Parathyroid adenoma (tissue), 2 donors: ENCODE results near the gene RAB22A.

Source experiments
- H2AFZ ChIP-seq: fragments of 300-600 bp; sonication (generic); one replicate; pipeline ENCODE4 v1.7.0; 2017; ENCODE audit warnings: antibody characterized with exemption, mild to moderate bottlenecking
- H3K27ac ChIP-seq: fragments of 300-600 bp; sonication (generic); one replicate; pipeline ENCODE4 v1.7.0; 2017
- H3K27me3 ChIP-seq: fragments of 300-600 bp; sonication (generic); one replicate; pipeline ENCODE4 v1.7.0; 2017; ENCODE audit warnings: low read length; ENCODE audit not compliant: control insufficient read depth, insufficient read depth
- H3K36me3 ChIP-seq: fragments of 300-600 bp; sonication (generic); one replicate; pipeline ENCODE4 v1.7.0; 2017; ENCODE audit warnings: low read length; ENCODE audit not compliant: control insufficient read depth, insufficient read depth
- H3K4me1 ChIP-seq: fragments of 300-600 bp; sonication (generic); one replicate; pipeline ENCODE4 v1.7.0; 2017; ENCODE audit warnings: control low read depth
- H3K4me2 ChIP-seq: fragments of 300-600 bp; sonication (generic); one replicate; pipeline ENCODE4 v1.7.0; 2017; ENCODE audit warnings: low read length
- H3K4me3 ChIP-seq: fragments of 300-600 bp; sonication (generic); one replicate; pipeline ENCODE4 v1.7.0; 2017; ENCODE audit warnings: low read depth, low read length
- H3K79me2 ChIP-seq: fragments of 300-600 bp; sonication (generic); one replicate; pipeline ENCODE4 v1.7.0; 2017; ENCODE audit warnings: control low read depth
- H3K9ac ChIP-seq: fragments of 300-600 bp; sonication (generic); one replicate; pipeline ENCODE4 v1.7.0; 2017; ENCODE audit warnings: mild to moderate bottlenecking
- H3K9me3 ChIP-seq: fragments of 300-600 bp; sonication (generic); one replicate; pipeline ENCODE4 v1.7.0; 2017; ENCODE audit warnings: low read length; ENCODE audit not compliant: control insufficient read depth
- TF ChIP-seq, protein P1 (sequence below): fragments of 300-600 bp; sonication (generic); IDR thresholded peaks from one replicate; pipeline ENCODE4 v1.7.0; 2017; ENCODE audit warnings: antibody characterized with exemption, mild to moderate bottlenecking
- donor health status: primary hyperparathyroidism.

The RAB22A gene

DNA sequence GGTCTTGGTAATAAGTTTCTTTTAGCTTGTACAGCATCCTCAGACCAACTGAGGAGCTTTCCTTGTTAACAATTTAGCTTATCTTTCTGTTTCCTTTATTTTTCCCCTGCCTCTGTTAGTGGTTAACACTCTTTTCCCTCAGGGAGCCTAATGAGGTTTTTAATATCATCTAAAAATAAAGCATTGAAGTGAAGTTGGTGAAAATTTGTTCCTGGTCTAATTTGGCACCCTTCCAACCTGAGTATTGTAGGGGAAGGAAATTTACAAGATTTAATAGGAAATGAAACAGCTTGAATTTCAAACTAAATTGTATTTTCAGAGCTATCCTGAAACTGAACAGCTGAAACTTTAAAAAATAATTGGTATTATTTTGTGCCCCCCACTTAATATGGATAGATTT lies 51.4 kb downstream of the RAB22A start:
- TF ChIP-seq, protein P1, sequence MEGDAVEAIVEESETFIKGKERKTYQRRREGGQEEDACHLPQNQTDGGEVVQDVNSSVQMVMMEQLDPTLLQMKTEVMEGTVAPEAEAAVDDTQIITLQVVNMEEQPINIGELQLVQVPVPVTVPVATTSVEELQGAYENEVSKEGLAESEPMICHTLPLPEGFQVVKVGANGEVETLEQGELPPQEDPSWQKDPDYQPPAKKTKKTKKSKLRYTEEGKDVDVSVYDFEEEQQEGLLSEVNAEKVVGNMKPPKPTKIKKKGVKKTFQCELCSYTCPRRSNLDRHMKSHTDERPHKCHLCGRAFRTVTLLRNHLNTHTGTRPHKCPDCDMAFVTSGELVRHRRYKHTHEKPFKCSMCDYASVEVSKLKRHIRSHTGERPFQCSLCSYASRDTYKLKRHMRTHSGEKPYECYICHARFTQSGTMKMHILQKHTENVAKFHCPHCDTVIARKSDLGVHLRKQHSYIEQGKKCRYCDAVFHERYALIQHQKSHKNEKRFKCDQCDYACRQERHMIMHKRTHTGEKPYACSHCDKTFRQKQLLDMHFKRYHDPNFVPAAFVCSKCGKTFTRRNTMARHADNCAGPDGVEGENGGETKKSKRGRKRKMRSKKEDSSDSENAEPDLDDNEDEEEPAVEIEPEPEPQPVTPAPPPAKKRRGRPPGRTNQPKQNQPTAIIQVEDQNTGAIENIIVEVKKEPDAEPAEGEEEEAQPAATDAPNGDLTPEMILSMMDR, result no peak
- H3K27ac ChIP-seq, result no peak overlapping the region
- H3K79me2 ChIP-seq, result no peaks in the 10 kb centered on the region
- no peaks in the 10 kb centered on the region for H3K9me3 ChIP-seq
- no peak overlapping the region for H3K9ac ChIP-seq
- H3K4me2 ChIP-seq, result no peak overlapping the region
- H3K27me3 ChIP-seq, result no peaks in the 10 kb centered on the region
- no peak overlapping the region for H3K4me3 ChIP-seq
- H3K36me3 ChIP-seq, result no peaks in the 10 kb centered on the region
- no peak overlapping the region for H2AFZ ChIP-seq
- no peaks in the 10 kb centered on the region for H3K4me1 ChIP-seq

DNA sequence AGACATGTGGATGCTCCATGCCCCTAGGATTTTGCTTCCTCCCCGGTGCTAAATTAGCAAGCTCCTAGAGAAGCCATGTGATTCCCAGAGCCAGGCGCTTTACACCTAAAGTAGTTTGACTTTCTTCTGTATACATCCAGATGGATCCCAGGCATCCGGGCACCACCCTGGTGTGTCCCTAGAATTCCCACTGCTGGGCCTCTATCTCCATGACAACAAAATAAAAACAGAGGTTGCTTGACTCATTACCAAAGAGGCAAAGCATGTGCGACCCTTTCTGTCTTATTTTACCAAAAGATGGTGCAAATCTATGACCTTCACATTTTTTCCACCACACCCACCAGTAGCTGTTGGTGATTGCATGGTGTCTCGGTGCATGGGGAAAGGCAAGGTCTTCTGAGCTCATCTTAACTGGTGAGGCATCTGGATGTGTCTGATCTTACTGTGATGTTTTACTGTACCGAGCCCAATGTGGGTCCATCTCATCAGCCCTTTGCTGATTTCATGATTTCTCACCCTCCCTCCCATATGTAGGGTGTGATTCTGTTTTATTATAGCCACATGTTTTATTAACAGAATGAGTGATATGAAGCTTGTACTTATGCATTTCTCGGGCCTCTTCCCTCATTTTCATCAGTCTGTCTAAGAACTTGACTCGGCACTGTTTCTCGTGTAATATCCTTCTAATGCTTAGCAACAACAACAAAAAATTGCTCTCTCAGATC lies 52.1 kb downstream of the RAB22A start:
- Histone ChIP-seq H3K27ac (no peak overlapping the region), H3K9me3 (no peaks in the 10 kb centered on the region), H2AFZ (no peak overlapping the region), H3K36me3 (no peaks in the 10 kb centered on the region), H3K4me2 (no peak overlapping the region), H3K4me3 (no peak overlapping the region), H3K79me2 (no peaks in the 10 kb centered on the region), H3K4me1 (no peaks in the 10 kb centered on the region), H3K27me3 (no peaks in the 10 kb centered on the region), H3K9ac (no peak overlapping the region)
- TF ChIP-seq, protein P1, result no peak

DNA sequence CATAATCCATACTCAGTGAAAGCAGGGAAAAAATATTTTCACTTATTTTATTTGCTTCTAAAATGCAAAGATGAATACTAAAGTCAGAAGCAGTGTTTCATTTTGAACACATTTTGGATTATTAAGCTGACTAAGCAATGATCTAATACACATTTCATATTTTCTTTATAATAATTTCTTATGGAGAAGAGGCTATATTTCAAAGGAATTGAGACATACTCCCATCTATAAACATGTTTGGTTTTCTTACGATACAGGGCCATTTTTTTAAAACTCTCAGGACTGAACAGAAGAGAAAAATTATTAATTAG lies 52.6 kb downstream of the RAB22A start:
- H3K79me2 ChIP-seq, result no peaks in the 10 kb centered on the region
- no peaks in the 10 kb centered on the region for H3K4me1 ChIP-seq
- H3K9ac ChIP-seq, result no peak overlapping the region
- no peaks in the 10 kb centered on the region for H3K9me3 ChIP-seq
- no peak overlapping the region for H3K4me3 ChIP-seq
- no peak overlapping the region for H3K4me2 ChIP-seq
- H3K27ac ChIP-seq, result no peak overlapping the region
- TF ChIP-seq, protein P1, result no peak
- no peaks in the 10 kb centered on the region for H3K36me3 ChIP-seq
- no peak overlapping the region for H2AFZ ChIP-seq
- H3K27me3 ChIP-seq, result no peaks in the 10 kb centered on the region

DNA sequence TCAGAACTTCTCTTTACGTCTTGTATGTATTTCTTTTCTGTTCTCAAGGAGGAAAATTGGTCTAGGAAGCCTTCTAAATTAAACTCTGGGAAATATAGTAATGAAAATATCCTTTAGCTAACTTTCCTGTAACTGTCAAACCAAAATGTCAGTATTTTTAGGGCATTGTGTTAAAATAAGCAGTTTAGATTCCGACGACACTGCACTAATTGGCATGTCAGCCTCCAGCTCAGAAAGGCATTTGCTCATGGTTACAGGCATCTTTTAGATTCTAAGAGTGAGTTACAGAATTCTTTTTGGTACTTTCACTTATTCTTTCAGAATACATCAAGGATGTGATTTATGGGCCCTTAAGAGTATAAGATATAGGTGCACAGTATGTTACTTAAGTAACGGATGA lies 53.5 kb downstream of the RAB22A start:
- no peak overlapping the region for H3K27ac ChIP-seq
- H3K4me3 ChIP-seq, result no peak overlapping the region
- no peaks in the 10 kb centered on the region for H3K4me1 ChIP-seq
- H3K79me2 ChIP-seq, result no peaks in the 10 kb centered on the region
- TF ChIP-seq, protein P1, result no peak
- no peak overlapping the region for H3K4me2 ChIP-seq
- no peaks in the 10 kb centered on the region for H3K9me3 ChIP-seq
- no peak overlapping the region for H3K9ac ChIP-seq
- H3K36me3 ChIP-seq, result no peaks in the 10 kb centered on the region
- no peaks in the 10 kb centered on the region for H3K27me3 ChIP-seq
- H2AFZ ChIP-seq, result no peak overlapping the region

DNA sequence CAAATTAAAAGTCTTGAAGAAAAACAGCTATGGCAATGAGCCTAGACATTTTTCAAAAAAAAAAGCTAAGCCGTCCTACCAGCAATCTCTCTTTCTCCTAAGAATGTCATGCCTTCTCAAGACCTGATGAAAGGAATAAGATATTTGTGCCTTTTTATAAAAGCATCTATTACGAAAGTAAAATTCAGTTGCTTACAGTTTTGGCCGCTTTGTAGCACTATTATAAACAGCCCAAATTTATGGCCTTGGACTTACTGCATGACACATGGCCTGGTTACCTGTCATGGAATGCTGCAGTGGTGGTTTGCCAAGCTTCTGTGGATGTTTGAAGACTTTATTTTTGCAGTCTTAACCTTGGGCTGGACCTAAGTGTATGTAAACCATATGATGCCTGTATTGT lies 57.4 kb downstream of the RAB22A start:
- no peaks in the 10 kb centered on the region for H3K79me2 ChIP-seq
- no peaks in the 10 kb centered on the region for H3K27me3 ChIP-seq
- no peaks in the 10 kb centered on the region for H3K9me3 ChIP-seq
- H3K9ac ChIP-seq, result no peak overlapping the region
- no peak overlapping the region for H2AFZ ChIP-seq
- no peaks in the 10 kb centered on the region for H3K36me3 ChIP-seq
- no peaks in the 10 kb centered on the region for H3K4me1 ChIP-seq
- H3K27ac ChIP-seq, result no peak overlapping the region
- no peak overlapping the region for H3K4me2 ChIP-seq
- H3K4me3 ChIP-seq, result no peak overlapping the region
- TF ChIP-seq, protein P1, result no peak
